Suprapubic skin (tissue), 4 donors: ENCODE measurements around the gene ATXN7.

Experiments
- POLR2A ChIP-seq, 2 donors: fragments of 450-650 bp; IDR thresholded peaks; one replicate each; pipeline ENCODE4 v1.6.1; 2017; ENCODE audit warnings: antibody characterized with exemption in 2 of 2, mild to moderate bottlenecking in 2 of 2, moderate library complexity in 2 of 2
- POLR2AphosphoS5 ChIP-seq, 3 donors: sonication (generic); formaldehyde crosslinking; IDR thresholded peaks; one replicate each; pipeline ENCODE4 v1.6.1; 2017; ENCODE audit warnings: antibody characterized with exemption in 3 of 3
- TF ChIP-seq, protein P1 (sequence below), 2 donors: fragments of 200-600 bp in 1 of 2; fragments of 450-650 bp in 1 of 2; sonication (generic) in 1 of 2; IDR thresholded peaks; one replicate each; pipeline ENCODE4 v1.5.1; 2016 to 2019; ENCODE audit warnings: antibody characterized with exemption in 2 of 2, mild to moderate bottlenecking in 1 of 2, moderate library complexity in 1 of 2

- TF ChIP-seq, protein P1, sequence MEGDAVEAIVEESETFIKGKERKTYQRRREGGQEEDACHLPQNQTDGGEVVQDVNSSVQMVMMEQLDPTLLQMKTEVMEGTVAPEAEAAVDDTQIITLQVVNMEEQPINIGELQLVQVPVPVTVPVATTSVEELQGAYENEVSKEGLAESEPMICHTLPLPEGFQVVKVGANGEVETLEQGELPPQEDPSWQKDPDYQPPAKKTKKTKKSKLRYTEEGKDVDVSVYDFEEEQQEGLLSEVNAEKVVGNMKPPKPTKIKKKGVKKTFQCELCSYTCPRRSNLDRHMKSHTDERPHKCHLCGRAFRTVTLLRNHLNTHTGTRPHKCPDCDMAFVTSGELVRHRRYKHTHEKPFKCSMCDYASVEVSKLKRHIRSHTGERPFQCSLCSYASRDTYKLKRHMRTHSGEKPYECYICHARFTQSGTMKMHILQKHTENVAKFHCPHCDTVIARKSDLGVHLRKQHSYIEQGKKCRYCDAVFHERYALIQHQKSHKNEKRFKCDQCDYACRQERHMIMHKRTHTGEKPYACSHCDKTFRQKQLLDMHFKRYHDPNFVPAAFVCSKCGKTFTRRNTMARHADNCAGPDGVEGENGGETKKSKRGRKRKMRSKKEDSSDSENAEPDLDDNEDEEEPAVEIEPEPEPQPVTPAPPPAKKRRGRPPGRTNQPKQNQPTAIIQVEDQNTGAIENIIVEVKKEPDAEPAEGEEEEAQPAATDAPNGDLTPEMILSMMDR (IDR thresholded peaks at IDR 0.05), result no peak
- no peak for TF ChIP-seq POLR2A (IDR thresholded peaks at IDR 0.05)
- no peak for TF ChIP-seq POLR2AphosphoS5 (IDR thresholded peaks at IDR 0.05)
Measured at GRCh38 chr3:64000453-64001055, 136.9 kb downstream of the ATXN7 start.
